H9 (cell line): ENCODE data around the gene MSI2. TPM values are rescaled to one million over a fixed set of nuclear protein-coding genes. Genes with fewer than 3 reads are reported as not detected.

ENCODE experiments used
- DNase-seq: peaks from one replicate; pipeline ENCODE4 v3.0.0-alpha.2; 2017
- H2AFZ ChIP-seq: one replicate; pipeline ENCODE4 v1.6.1; 2013; ENCODE audit warnings: mild to moderate bottlenecking, low read length, control low read depth, moderate library complexity
- H2AK5ac ChIP-seq: 2 replicates; pipeline ENCODE4 v1.6.1; 2013; ENCODE audit warnings: low read length, control low read depth, mixed read lengths; ENCODE audit not compliant: insufficient read length
- H2BK120ac ChIP-seq: one replicate; pipeline ENCODE4 v1.6.1; 2013; ENCODE audit warnings: low read depth, mild to moderate bottlenecking, low read length, control low read depth, inconsistent platforms; ENCODE audit not compliant: poor library complexity, severe bottlenecking
- H2BK12ac ChIP-seq: 2 replicates; pipeline ENCODE4 v1.6.1; 2013; ENCODE audit warnings: low read length, control low read depth, mixed read lengths, low read depth; ENCODE audit not compliant: insufficient read length
- H2BK15ac ChIP-seq: 2 replicates; pipeline ENCODE4 v1.6.1; 2013; ENCODE audit warnings: low read depth, low read length, control low read depth
- H2BK20ac ChIP-seq: one replicate; pipeline ENCODE4 v1.6.1; 2013; ENCODE audit warnings: low read depth, mild to moderate bottlenecking, low read length, control low read depth, inconsistent platforms; ENCODE audit not compliant: poor library complexity, severe bottlenecking
- H2BK5ac ChIP-seq: 2 replicates; pipeline ENCODE4 v1.6.1; 2013; ENCODE audit warnings: low read length, control low read depth, mixed read lengths; ENCODE audit not compliant: insufficient read length
- H3K14ac ChIP-seq: 2 replicates; pipeline ENCODE4 v1.6.1; 2013; ENCODE audit warnings: low read length, control low read depth; ENCODE audit not compliant: insufficient read depth
- H3K18ac ChIP-seq: 2 replicates; pipeline ENCODE4 v1.6.1; 2013; ENCODE audit warnings: low read depth, mild to moderate bottlenecking, mixed read lengths, low read length, control low read depth; ENCODE audit not compliant: insufficient read length
- H3K23ac ChIP-seq: 2 replicates; pipeline ENCODE4 v1.6.1; 2013; ENCODE audit warnings: low read length, control low read depth, mixed read lengths, low read depth; ENCODE audit not compliant: insufficient read length
- H3K23me2 ChIP-seq: 2 replicates; pipeline ENCODE4 v1.6.1; 2013; ENCODE audit warnings: low read depth, mild to moderate bottlenecking, mixed read lengths, low read length, control low read depth; ENCODE audit not compliant: insufficient read length, poor library complexity, severe bottlenecking
- H3K27ac ChIP-seq: 2 replicates; pipeline ENCODE4 v1.5.1; 2013; ENCODE audit warnings: low read length, control low read depth, mixed read lengths, low read depth; ENCODE audit not compliant: insufficient read length
- H3K27me3 ChIP-seq: 2 replicates; pipeline ENCODE4 v1.6.1; 2013; ENCODE audit warnings: low read length, control low read depth, inconsistent platforms; ENCODE audit not compliant: insufficient read depth
- H3K4ac ChIP-seq: 2 replicates; pipeline ENCODE4 v1.6.1; 2013; ENCODE audit warnings: low read depth, mild to moderate bottlenecking, control low read depth, inconsistent platforms, low read length, moderate library complexity
- H3K4me1 ChIP-seq: 2 replicates; pipeline ENCODE4 v1.6.1; 2013; ENCODE audit warnings: low read length, control low read depth, inconsistent platforms; ENCODE audit not compliant: insufficient read depth
- H3K4me2 ChIP-seq: 2 replicates; pipeline ENCODE4 v1.6.1; 2013; ENCODE audit warnings: low read length, control low read depth, mixed read lengths; ENCODE audit not compliant: insufficient read length, insufficient read depth
- H3K56ac ChIP-seq: 2 replicates; pipeline ENCODE4 v1.6.1; 2013; ENCODE audit warnings: low read depth, mild to moderate bottlenecking, mixed read lengths, low read length, control low read depth; ENCODE audit not compliant: insufficient read length
- H3K79me1 ChIP-seq: 2 replicates; pipeline ENCODE4 v1.6.1; 2013; ENCODE audit warnings: low read depth, mild to moderate bottlenecking, moderate library complexity, low read length, control low read depth, inconsistent platforms; ENCODE audit not compliant: insufficient read depth, poor library complexity, severe bottlenecking
- H3K79me2 ChIP-seq: 2 replicates; pipeline ENCODE4 v1.6.1; 2013; ENCODE audit warnings: low read length, control low read depth, inconsistent platforms; ENCODE audit not compliant: insufficient read depth
- H3K9ac ChIP-seq: 2 replicates; pipeline ENCODE4 v1.6.1; 2013; ENCODE audit warnings: low read length, control low read depth, mixed read lengths; ENCODE audit not compliant: insufficient read length; ENCODE audit errors: extremely low read depth
- H3K9me3 ChIP-seq: one replicate; pipeline ENCODE4 v1.6.1; 2013; ENCODE audit warnings: low read depth, low read length, inconsistent platforms; ENCODE audit not compliant: control insufficient read depth
- H3T11ph ChIP-seq: one replicate; pipeline ENCODE4 v1.6.1; 2013; ENCODE audit warnings: mild to moderate bottlenecking, low read length, control low read depth, inconsistent platforms
- H4K20me1 ChIP-seq: one replicate; pipeline ENCODE4 v1.6.1; 2013; ENCODE audit not compliant: control insufficient read depth, insufficient read length, insufficient read depth
- H4K5ac ChIP-seq: 2 replicates; pipeline ENCODE4 v1.6.1; 2013; ENCODE audit warnings: low read depth, mild to moderate bottlenecking, mixed read lengths, low read length, control low read depth; ENCODE audit not compliant: insufficient read length
- H4K8ac ChIP-seq: replicated peaks from 2 replicates; pipeline ENCODE4 v1.6.1; 2013; ENCODE audit warnings: low read length, control low read depth, mixed read lengths, low read depth; ENCODE audit not compliant: insufficient read length
- H4K91ac ChIP-seq: 2 replicates; pipeline ENCODE4 v1.6.1; 2013; ENCODE audit warnings: low read depth, mild to moderate bottlenecking, moderate library complexity, mixed read lengths, low read length, control low read depth; ENCODE audit not compliant: insufficient read length
- H3K27ac Mint-ChIP-seq, 3 experiments: 2 replicates in 2 of 3; 3 replicates in 1 of 3; pipeline ENCODE4 v1.8.0; 2020 to 2021; ENCODE audit warnings: mixed read lengths in 3 of 3, mild to moderate bottlenecking in 1 of 3, moderate library complexity in 1 of 3
- H3K27me3 Mint-ChIP-seq: 2 replicates; pipeline ENCODE4 v1.8.0; 2021; ENCODE audit warnings: low read depth, mild to moderate bottlenecking, moderate library complexity, mixed read lengths
- H3K36me3 Mint-ChIP-seq, 3 experiments: 2 replicates in 2 of 3; 3 replicates in 1 of 3; pipeline ENCODE4 v1.8.0; 2020 to 2021; ENCODE audit warnings: low read depth in 3 of 3, mixed read lengths in 3 of 3; ENCODE audit not compliant: insufficient read depth in 1 of 3
- H3K4me1 Mint-ChIP-seq, 2 experiments: 2 replicates each; pipeline ENCODE4 v1.8.0; 2020; ENCODE audit warnings: mixed read lengths in 2 of 2
- H3K4me3 Mint-ChIP-seq, 2 experiments: 2 replicates in 1 of 2; 3 replicates in 1 of 2; pipeline ENCODE4 v1.8.0; 2020 to 2021; ENCODE audit warnings: mild to moderate bottlenecking in 2 of 2, mixed read lengths in 2 of 2, moderate library complexity in 1 of 2
- H3K9me3 Mint-ChIP-seq, 2 experiments: 2 replicates in 1 of 2; 3 replicates in 1 of 2; pipeline ENCODE4 v1.8.0; 2020; ENCODE audit warnings: mild to moderate bottlenecking in 2 of 2, mixed read lengths in 2 of 2, moderate library complexity in 1 of 2
- CTCF ChIP-seq: fragments of 200-600 bp; sonication (generic); conservative IDR thresholded peaks from 3 replicates; pipeline ENCODE4 v1.8.0; 2021; ENCODE audit warnings: antibody characterized with exemption, mild to moderate bottlenecking
- WGBS: extraction: QIAGEN DNeasy Blood & Tissue Kit; methylation state at CpG from one replicate; pipeline ENCODE4 v1.1.7; 2013; ENCODE audit warnings: missing lambda C conversion rate, low lambda C conversion rate, mixed read lengths; ENCODE audit not compliant: insufficient read length; ENCODE audit errors: extremely low coverage; 5-methylcytosine and 5-hydroxymethylcytosine counted together
- total RNA-seq: library from RNA; stranded (reverse); gene quantifications from 2 replicates; pipeline ENCODE4 v1.2.1, GENCODE V29; 2021

MSI2 gene
- total RNA-seq, 1 experiment from 2014 or later, result 98.5 TPM

GRCh38 chr17:57576744-57577143 lies 320.4 kb downstream of the MSI2 start:
- TF ChIP-seq CTCF, result no peak
- no peak for DNase-seq
- 0 out of 7 replicates have a peak overlapping the region, but pooled peaks of 1 of the 3 experiments have one; percentile 42 for H3K27ac Mint-ChIP-seq
- Histone ChIP-seq H2BK15ac (no peak overlapping the region), H3K23ac (no peak overlapping the region), H2BK20ac (no peak overlapping the region), H3K23me2 (no peaks in the 10 kb centered on the region), H2BK12ac (no peak overlapping the region), H4K20me1 (no peaks in the 10 kb centered on the region), H3K56ac (no peak overlapping the region), H2BK120ac (no peak overlapping the region), H4K91ac (no peak overlapping the region), H3K9me3 (no peaks in the 10 kb centered on the region), H3K27ac (no peak overlapping the region), H3T11ph (no peak overlapping the region), H3K27me3 (no peaks in the 10 kb centered on the region), H3K9ac (no peak overlapping the region), H4K8ac (no peak overlapping the region), H3K4me1 (peaks cover 2% of the 10 kb centered on the region; the same call in 1 of the 2 replicates), H3K79me1 (no peaks in the 10 kb centered on the region), H3K79me2 (no peaks in the 10 kb centered on the region), H3K4me2 (no peak overlapping the region), H2AK5ac (no peak overlapping the region), H3K18ac (no peak overlapping the region), H2AFZ (no peak overlapping the region), H2BK5ac (no peak overlapping the region), H3K4ac (no peak overlapping the region), H4K5ac (no peak overlapping the region), H3K14ac (no peak overlapping the region)
- no CpG with 5 or more reads among the region's 8 CpGs for WGBS
- H3K9me3 Mint-ChIP-seq, result no peaks in the 10 kb centered on the region
- peaks cover 24 to 42% of the 10 kb centered on the region in 2 experiments for H3K4me1 Mint-ChIP-seq
- no peak overlapping the region; a peak in 1 of 5 replicates for H3K4me3 Mint-ChIP-seq
- H3K36me3 Mint-ChIP-seq, result no peaks in the 10 kb centered on the region
- no peaks in the 10 kb centered on the region; the same call in 1 of the 2 replicates for H3K27me3 Mint-ChIP-seq
